Measurements from ENCODE around the gene SMOC1. TPM values are rescaled to one million over a fixed set of nuclear protein-coding genes. Genes with fewer than 3 reads are reported as not detected.

Gene SMOC1
- total RNA-seq, 2 donors from 2014 or later = 25.2 to 29.8 TPM

GRCh38 chr14:70023871-70024270 is 144.7 kb downstream of the SMOC1 start:
- no peaks in the 10 kb centered on the region for H3K36me3 ChIP-seq
- no peak overlapping the region for H3K27ac ChIP-seq
- H3K4me1 ChIP-seq (ENCODE audit: control insufficient read depth in 1 of 2, low read depth in 2 of 2) = peaks cover 0 to 6% of the 10 kb centered on the region in 2 donors
- H3K27me3 ChIP-seq (replicated peaks; ENCODE audit: insufficient read depth) = no peaks in the 10 kb centered on the region
- DNase-seq (ENCODE audit: low spot score) (no peak), ATAC-seq (ENCODE audit: insufficient number of reproducible peaks, low FRiP score, low read depth) (no peak)
- TF ChIP-seq, protein P1, sequence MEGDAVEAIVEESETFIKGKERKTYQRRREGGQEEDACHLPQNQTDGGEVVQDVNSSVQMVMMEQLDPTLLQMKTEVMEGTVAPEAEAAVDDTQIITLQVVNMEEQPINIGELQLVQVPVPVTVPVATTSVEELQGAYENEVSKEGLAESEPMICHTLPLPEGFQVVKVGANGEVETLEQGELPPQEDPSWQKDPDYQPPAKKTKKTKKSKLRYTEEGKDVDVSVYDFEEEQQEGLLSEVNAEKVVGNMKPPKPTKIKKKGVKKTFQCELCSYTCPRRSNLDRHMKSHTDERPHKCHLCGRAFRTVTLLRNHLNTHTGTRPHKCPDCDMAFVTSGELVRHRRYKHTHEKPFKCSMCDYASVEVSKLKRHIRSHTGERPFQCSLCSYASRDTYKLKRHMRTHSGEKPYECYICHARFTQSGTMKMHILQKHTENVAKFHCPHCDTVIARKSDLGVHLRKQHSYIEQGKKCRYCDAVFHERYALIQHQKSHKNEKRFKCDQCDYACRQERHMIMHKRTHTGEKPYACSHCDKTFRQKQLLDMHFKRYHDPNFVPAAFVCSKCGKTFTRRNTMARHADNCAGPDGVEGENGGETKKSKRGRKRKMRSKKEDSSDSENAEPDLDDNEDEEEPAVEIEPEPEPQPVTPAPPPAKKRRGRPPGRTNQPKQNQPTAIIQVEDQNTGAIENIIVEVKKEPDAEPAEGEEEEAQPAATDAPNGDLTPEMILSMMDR (IDR thresholded peaks at IDR 0.05) = no peak
- no peaks in the 10 kb centered on the region for H3K9me3 ChIP-seq
- H3K4me3 ChIP-seq = no peak overlapping the region

- ATAC-seq (ENCODE audit: insufficient number of reproducible peaks, low FRiP score, low read depth) (no peak), DNase-seq (ENCODE audit: low spot score) (peak; percentile 45)
- Histone ChIP-seq H3K4me3 (no peak overlapping the region), H3K9me3 (no peaks in the 10 kb centered on the region), H3K27me3 (replicated peaks; ENCODE audit: insufficient read depth) (no peaks in the 10 kb centered on the region), H3K27ac (no peak overlapping the region), H3K36me3 (no peaks in the 10 kb centered on the region), H3K4me1 (ENCODE audit: control insufficient read depth in 1 of 2, low read depth in 2 of 2) (no peaks in the 10 kb centered on the region)
- TF ChIP-seq, protein P1 (IDR thresholded peaks at IDR 0.05) = peak; percentile 94
These were observed 148.7 kb downstream of the SMOC1 start for GRCh38 chr14:70027785-70028428.

- ATAC-seq (ENCODE audit: insufficient number of reproducible peaks, low FRiP score, low read depth) (no peak), DNase-seq (ENCODE audit: low spot score) (no peak)
- no peak overlapping the region for H3K27ac ChIP-seq
- no peaks in the 10 kb centered on the region for H3K9me3 ChIP-seq
- H3K4me1 ChIP-seq (ENCODE audit: control insufficient read depth in 1 of 2, low read depth in 2 of 2) = no peaks in the 10 kb centered on the region
- no peaks in the 10 kb centered on the region for H3K27me3 ChIP-seq (replicated peaks; ENCODE audit: insufficient read depth)
- H3K4me3 ChIP-seq = no peak overlapping the region
- TF ChIP-seq, protein P1 (IDR thresholded peaks at IDR 0.05) = no peak
- no peaks in the 10 kb centered on the region for H3K36me3 ChIP-seq
These were observed 150.3 kb downstream of the SMOC1 start for GRCh38 chr14:70029296-70030132.

- Histone ChIP-seq H3K27ac (no peak overlapping the region), H3K27me3 (replicated peaks; ENCODE audit: insufficient read depth) (no peaks in the 10 kb centered on the region), H3K4me1 (ENCODE audit: control insufficient read depth in 1 of 2, low read depth in 2 of 2) (no peaks in the 10 kb centered on the region), H3K36me3 (no peaks in the 10 kb centered on the region), H3K4me3 (no peak overlapping the region), H3K9me3 (no peaks in the 10 kb centered on the region)
- TF ChIP-seq, protein P1 (IDR thresholded peaks at IDR 0.05) = no peak
- no peak for DNase-seq (ENCODE audit: low spot score)
- no peak for ATAC-seq (ENCODE audit: insufficient number of reproducible peaks, low FRiP score, low read depth)
These were observed 152.8 kb downstream of the SMOC1 start for GRCh38 chr14:70032016-70032415.

- ATAC-seq (ENCODE audit: insufficient number of reproducible peaks, low FRiP score, low read depth) (no peak), DNase-seq (ENCODE audit: low spot score) (no peak)
- Histone ChIP-seq H3K27me3 (replicated peaks; ENCODE audit: insufficient read depth) (no peaks in the 10 kb centered on the region), H3K27ac (no peak overlapping the region), H3K36me3 (no peaks in the 10 kb centered on the region), H3K4me3 (no peak overlapping the region), H3K4me1 (ENCODE audit: control insufficient read depth in 1 of 2, low read depth in 2 of 2) (no peaks in the 10 kb centered on the region), H3K9me3 (no peaks in the 10 kb centered on the region)
- TF ChIP-seq, protein P1 (IDR thresholded peaks at IDR 0.05) = no peak
These were observed 153.2 kb downstream of the SMOC1 start for GRCh38 chr14:70032447-70032846.

Data from thoracic aorta (tissue), 2 donors.